Measurements from ENCODE around the gene LMLN.

GRCh38 chr3:198088421-198088955 is 128.5 kb downstream of the LMLN start:
- no peak for TF ChIP-seq POLR2A (IDR thresholded peaks at IDR 0.05)
- no peak for TF ChIP-seq CTCF (IDR thresholded peaks at IDR 0.05)

Data from breast epithelium (tissue), 3 donors.